HS-5 (cell line): Measurements from ENCODE around the gene CHCHD3.

Experiments used
- DNase-seq: peaks from one replicate; pipeline ENCODE4 v3.0.0-alpha.2; 2012; ENCODE audit warnings: low read depth

The CHCHD3 gene

DNA sequence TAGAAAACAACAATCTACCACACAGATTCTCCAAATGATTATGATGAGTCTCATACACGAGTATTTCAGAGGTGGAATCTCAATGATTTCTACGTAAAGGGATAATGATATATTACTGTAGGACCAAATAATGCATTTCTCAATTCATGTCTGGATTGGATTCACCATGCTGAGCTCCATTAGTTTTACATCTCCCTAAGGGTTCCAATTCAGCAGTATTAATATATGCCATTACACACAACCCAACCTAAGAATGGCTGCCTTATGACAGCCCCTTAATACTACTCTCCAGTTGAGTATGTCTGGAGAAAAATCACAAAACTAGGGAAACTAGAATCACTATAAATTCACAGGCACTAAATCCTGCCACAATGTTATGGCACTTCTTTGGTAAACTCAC, 271.3 kb downstream of the CHCHD3 start:
- no peak for DNase-seq

DNA sequence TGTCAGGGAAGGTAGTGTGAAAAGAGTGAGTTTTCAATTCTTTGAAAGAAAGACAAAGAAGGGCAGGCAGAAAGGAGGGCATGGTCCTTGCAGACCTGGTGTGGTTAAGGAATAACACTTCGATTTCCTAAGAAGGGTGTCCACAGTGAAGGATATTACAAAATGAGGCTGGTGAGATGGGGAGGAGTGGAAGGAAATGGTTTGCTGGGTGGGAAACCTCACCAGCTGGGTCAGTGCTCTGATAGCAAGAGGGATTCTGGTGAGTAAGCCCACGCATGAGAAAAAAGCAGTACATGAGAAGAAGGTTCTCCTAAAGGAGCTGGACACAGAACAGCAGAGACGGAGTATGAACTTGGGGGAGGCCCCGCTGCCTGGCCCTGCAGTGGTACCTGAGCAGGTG, 275.1 kb downstream of the CHCHD3 start:
- no peak for DNase-seq

DNA sequence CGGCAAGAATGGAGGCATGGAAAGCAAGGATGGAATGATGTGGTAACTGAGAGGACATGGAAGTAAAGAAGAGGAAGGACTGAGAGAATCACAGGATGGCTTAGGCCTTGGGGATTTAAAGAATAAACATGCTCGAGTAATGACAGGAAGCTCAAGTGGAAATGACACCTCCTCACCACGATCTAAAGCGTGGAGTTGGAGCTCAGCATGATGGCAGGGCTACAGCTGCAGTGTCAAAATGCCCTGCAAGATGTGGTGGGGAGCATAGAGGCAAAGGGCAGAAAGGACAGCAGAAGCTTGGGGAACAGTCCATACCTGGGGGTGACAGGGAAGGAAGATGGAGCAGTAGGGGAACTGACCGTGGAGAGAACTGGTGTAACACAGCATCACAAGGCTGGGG, 276.1 kb downstream of the CHCHD3 start:
- DNase-seq: no peak

DNA sequence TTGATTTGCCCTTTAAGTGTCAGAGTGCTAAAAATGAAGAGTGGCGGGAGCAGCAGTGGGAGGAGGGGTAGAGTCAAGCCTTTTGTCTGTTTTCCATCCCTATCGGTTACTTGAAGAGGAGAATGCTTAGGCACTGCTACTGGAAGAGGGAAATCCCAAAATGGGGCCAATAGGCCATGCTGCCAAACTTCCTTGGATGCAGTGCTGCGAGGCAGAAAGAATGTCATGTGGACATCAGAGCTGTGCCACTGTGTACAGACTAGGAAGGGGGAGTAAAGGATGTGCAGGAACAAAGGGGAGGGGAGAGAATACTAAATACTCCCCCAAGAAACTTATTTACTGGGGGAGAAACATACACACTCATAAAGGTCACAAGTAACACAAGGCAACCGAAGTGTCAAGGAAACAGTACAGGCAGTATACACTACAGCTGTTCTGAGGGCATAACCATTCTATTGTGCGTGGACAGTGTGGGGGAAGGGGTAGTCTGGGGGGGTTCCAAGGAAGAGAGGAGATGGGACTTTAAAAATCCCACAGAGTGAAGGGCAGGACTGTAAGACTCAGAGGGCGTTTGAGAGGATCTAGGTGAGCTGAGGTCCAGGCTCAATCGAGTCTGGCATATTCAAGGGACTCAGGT, 276.9 kb downstream of the CHCHD3 start:
- no peak for DNase-seq

DNA sequence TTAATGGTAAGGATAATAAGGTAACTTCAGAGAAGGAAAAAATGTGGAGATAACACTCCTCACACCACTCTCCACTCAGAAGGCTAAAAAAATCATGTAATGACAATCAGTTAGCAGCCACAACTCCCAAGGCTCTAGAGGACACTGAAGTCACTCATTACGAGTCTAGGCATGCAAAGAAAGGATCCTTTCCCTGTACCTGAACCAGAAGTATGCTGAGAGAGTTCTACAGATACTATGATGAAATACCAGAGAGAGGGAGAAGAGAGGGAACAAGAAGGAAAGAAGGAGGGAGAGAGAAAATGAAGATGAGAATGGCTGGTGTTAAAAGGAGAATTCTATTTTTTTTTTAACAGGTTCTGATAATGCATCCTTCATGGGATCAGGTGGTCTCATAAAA, 281.4 kb downstream of the CHCHD3 start:
- DNase-seq: no peak

DNA sequence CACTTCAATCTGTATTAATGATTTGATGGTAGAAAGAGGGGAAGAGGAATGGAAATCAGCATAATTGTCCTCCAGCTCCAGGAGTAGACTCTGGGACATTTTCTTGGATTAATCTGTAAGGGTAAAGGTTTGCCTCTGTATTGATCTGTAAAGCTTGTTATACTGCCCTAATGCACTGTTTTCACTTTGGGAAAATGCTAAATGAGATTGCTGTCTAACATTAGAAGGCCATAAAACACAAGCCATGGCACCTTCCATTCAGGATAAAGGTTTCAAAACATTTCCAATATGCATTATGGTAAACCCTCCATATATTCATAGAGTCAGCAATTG, 282.8 kb downstream of the CHCHD3 start:
- DNase-seq: no peak

DNA sequence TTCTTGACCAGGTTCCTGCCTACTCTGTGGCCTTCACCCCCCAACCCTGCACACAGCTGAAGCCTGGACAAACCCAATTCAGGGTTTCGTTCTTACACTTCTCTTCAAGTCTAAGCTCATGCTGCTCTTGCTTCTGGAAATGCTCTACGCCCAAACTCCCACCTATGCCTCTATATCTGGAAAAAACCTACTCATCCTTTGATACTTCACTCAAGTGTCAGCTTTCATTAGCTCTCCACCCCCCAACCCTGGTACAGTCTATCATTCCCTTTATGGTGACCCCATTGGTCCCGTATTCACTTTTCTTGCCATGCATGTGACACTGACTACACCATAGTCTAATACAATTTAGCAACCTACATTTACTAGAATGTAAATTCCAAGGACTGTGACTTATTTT, 284.7 kb downstream of the CHCHD3 start:
- DNase-seq: no peak

DNA sequence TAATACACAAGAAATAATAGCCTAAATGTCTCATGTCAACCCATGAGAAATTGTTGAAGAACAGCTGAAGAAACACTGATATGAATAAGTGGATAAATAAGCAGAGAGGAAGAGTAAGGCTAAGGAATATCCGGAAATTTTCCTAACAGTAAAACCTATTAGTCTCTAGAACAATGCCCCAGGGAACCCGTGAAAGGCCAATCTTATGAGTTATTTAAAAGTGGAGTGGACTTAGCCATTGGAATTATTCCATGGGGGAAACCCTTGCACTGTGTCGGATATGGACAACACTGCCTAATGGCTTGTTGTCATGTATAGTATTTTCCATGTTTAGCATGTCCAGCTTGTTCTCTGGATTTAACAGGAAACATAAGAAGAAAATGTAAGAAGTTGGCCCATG, 288.4 kb downstream of the CHCHD3 start:
- DNase-seq: no peak

DNA sequence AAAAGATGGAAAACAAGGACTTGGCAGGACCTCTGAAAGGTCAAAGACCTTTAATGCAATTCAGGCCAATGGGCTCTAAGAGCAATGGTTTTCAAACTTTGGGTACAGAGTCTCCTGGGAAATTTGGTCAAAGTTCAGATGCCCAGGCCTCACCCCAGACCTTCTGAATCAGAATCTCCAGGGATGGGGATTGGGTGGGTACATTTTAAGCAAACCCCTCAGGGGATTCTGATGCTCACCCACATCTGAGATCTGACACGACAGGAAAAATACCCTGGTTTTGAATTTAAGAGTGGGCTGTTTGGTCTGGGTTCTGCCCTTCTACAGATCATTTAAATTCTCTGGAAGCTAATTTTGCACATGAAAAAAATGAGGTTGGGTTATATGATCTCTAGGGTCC, 290.9 kb downstream of the CHCHD3 start:
- no peak for DNase-seq

DNA sequence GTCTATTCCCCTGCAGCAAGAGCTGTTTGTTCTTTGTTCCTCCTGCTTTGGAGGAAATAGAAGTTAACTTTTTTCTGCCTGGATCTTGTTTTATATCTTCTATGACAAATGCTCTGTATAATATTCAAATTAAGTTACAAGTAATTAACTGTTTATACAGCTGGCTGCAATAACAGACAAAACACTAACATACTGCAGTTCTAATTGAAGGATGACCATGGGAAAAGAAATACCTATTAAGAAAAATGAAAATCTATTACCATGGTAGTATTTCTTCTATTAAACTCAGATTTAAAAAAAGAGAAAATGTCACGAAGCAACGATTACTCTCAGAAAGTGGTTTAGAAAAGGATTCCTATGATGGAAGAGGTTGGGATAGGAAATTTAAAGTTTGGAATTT, 291.8 kb downstream of the CHCHD3 start:
- DNase-seq: no peak

DNA sequence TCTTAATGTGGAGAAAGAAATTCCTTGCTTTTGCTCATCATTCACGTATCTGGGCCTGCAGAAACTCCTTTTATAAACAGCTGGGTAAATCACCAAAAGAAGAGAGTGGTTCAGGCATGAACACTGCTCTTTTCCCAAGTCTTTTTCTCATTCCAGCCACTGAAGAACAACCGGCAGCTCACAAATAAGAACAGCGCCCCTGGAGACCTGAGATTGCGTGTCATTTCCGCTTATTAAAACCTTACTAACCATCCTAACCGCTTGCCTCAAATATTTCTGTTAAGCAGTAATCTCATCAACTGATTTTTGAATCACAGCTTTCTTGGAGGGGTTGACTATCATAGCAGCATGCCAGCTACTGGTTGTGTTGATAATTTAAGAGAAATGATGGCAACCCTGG, 292.6 kb downstream of the CHCHD3 start:
- DNase-seq: no peak

DNA sequence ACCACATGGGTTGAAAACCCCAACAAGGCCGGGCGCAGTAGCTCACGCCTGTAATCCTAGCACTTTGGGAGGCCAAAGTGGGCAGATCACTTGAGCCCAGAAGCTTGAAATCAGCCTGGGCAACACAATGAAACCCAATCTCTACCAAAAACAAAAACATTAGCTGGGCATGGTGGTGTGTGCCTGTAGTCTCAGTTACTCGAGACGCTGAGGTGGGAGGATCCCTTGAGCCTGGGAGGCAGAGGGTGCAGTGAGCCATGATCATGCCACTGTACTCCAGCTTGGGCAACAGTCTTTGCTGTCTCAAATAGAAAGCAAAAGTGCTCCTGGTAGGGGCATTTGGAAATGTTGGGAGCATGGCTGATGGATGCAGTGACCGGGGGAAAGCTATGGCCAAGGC, 296.0 kb downstream of the CHCHD3 start:
- DNase-seq: no peak

DNA sequence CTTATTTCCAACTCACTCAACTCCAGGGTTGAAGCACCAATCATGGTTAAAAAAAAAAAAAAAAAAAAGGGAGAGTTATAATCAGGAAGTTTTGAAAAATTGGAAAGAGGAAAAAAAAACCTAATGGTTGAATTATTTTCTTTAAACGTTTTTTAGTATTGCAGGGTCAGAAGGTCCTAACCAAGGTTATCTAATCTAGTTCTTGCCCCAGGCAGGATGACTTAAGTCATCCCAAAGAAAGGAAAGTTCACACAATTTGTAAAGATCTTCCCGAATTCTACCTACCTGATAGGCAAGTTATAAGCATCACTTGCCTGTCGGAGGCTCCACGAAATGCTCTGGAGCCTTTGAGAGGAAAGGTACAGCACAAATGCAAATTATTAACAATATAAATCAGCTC, 297.5 kb downstream of the CHCHD3 start:
- DNase-seq: no peak

DNA sequence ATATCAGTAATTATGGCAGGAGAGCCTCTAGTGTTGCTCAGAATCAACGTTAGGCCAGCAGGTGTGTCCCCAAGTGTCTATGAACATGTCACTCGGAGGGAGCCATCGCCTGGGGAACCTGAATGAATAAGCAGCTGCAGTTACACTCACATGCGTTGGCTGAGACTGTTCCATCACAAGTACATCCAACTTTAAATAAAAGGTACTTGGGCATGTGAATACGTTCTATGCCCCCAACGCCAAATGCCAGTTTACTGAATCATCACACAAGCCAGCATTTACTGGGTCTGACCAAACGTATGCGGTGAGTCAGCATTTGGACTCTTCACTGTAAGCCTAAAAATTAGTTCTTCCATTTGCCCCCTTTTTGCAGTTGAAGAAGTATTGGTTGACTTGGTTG, 298.1 kb downstream of the CHCHD3 start:
- DNase-seq: peak; percentile 78

DNA sequence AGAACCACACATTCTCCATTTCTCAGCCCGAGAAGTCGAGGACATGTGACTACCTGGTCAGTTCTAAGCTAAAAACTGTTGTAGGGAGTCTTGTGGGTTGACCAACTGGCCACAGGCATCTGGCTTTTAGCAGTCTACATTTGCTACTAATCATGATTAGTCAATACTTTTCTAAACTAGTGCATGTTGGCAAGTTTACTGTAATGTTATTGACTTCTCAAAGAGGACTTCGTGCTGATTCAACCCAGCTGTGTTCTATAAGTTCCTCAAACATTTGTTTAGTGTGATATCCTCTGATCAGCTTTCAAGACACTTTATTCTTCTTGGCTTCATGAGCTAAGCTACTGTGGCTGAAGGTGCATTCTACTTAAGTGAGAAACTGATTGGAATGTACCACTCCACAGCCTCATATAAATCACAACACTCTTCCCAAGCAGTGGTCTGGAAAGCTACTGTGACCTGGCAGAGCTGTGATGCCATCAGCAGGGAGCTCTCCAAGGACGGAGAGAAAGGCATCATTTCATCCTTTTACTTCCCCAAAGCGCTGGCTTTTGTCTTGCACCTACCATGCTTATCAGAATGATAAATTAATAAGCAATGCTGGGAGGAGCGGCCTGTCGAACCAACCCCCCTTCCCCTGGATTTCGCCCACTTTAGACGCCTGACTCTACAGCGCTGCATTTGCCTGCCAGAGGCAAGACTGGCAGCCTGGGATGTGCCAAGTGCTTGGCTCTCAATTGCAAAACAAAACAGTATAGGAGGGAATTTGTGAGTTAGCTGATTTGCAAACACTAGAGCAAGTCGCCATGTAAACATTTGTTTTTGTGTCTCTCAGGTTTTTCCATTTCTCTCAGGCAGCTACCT, 298.9 kb downstream of the CHCHD3 start:
- DNase-seq: peak; percentile 73

DNA sequence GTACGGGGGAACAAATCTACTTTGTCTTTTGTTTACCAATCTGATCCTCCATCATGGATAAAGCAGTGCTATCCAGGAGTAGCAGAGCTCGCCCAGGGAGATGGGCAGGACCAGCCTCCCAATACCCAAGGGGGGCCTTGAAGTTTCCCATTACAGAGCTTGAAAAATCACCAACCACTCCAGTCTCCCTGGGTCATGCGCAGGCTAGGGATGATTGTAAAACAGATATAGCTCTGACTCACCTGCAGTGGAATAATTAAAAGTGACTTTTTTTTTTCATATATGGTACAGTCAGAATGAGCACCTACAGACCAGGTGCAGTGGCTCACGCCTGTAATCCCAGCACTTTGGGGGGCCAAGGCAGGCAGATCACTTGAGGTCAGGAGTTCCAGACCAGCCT, 301.1 kb downstream of the CHCHD3 start:
- DNase-seq: no peak

DNA sequence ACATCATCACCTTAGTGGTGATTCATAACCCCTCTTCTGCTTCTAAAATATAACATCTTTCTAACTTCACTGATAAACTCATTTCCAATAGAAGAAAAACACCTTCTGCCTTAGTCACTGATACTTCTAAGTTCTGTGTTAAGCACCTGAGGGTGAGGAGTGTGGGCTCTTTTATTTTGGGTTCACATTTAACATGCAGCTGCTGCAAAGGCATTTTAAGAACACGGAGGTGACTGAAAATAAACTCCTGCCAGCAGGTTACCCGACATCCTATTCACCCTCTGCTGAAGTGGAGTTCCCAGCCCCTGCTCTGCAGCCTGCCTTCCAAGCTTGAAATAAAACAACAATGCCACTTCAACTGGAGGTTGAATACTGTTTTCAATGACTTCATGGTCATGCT, 302.7 kb downstream of the CHCHD3 start:
- no peak for DNase-seq

DNA sequence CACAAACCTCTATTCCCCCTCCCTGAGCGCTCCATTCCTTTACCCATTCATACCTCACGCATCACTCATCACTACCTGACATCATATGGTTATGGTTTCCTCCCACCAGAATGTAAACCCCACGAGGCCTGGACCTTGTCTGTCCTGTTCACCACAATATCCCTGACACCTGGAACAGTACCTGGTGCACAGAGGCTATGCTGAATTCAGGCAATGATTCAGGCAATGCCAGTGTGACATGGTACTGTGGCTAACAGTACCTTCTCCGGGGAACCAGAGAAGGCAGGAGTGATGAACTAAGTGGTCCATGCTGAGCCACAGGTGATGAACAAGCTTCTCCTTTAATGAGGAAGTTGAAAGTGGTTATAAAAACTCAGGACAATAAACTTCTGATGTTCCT, 303.1 kb downstream of the CHCHD3 start:
- no peak for DNase-seq

DNA sequence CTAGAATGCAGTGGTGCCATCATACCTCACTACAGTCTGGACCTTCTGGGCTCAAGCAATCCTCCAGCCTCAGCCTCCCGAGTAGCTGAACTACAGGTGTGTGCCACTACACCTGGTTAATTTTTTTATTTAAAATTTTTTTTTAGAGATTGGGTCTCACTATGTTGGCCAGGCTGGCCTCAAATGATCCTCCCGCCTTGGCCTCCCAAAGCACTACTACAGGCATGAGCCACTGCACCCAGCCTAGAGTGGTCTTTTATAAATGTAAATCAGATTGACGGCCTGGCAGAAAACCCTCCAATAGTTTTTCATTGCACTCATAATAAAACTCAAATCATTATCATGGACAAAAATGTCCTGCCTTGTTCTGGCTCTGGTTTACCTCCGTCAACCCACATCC, 303.9 kb downstream of the CHCHD3 start:
- no peak for DNase-seq

DNA sequence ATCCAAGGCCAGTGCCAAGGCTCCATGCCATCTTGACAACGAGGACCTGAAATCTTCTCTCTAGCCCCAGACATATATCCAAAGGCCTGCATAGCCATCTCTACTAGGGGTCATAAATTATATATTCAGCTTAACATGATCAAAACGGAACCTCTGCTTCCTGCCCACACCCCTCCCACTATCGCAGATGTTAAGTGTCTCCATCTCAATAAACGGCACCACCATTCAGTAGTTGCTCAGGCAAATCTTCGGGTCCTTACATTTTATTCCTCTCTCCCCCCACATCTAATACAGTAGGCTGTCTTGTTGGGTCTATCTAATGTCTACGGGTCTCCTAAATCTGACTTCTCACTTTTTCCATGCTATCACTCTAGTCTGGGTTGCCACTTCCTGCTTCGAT, 304.5 kb downstream of the CHCHD3 start:
- no peak for DNase-seq

DNA sequence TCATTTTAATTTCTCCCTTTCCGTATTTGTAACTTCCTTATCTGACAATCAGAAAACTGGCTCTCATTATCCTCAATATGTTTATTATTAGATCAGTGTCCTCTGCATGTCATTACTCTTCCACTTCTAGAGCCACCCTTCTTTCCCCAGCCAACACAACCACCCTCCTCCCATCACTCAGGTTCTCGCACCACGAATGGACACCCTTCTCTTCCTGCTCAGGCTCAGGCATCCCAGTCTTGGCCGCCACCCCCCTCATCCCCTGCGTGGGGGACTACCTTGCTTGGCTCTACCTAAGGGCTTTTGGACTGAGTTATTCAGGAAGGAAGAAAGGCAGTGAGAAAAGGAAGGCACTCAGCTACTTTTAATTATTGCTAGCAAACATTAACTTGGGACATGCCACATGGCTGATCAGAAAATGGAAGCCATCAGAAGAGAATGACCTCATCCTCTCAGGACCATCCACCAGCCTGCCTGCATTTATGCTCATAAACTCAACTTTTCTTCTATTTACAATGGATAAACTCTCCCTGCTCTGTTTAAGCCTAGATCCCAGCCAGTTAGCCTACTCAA, 305.8 kb downstream of the CHCHD3 start:
- DNase-seq: no peak

DNA sequence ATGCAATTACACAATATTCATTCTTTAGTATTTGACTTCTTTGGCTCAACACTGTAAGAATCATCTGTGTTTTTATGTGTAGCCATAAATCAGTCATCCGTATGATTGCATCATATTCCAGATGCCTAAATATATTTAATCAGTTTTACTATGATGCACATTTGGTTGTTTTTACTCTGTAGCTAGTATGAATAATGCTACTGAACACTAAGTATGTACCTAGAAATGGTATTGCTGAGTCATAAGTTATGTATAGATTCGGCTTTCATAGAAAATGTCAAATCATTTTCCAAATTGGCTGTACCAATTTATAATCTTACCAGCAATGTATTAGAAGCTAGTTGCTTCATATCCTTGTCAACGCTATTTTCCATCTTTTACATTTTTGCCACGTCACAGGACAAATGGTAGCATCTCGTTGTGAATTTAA, 308.3 kb downstream of the CHCHD3 start:
- DNase-seq: peak; percentile 54

DNA sequence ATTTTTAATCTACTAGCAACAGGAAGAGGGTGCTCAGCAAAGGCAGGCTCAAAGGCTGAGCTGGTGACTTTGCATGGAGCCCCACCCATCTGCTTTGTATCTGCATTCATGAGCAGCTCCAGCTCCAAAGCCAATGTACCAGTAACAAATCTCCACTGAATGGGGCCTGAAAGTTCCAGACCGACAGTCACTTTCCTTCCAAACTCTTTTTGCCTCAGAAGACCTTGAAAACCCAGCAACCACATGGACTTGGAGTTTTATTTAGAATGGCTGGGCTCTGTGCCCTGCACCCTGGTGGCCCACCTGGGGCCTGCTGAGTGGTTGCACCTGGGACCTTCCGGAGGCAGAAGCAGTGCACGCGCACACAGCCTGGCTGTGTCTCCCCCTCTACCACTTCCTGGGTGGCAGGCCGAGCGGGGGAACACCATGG, 310.6 kb downstream of the CHCHD3 start:
- DNase-seq: no peak

DNA sequence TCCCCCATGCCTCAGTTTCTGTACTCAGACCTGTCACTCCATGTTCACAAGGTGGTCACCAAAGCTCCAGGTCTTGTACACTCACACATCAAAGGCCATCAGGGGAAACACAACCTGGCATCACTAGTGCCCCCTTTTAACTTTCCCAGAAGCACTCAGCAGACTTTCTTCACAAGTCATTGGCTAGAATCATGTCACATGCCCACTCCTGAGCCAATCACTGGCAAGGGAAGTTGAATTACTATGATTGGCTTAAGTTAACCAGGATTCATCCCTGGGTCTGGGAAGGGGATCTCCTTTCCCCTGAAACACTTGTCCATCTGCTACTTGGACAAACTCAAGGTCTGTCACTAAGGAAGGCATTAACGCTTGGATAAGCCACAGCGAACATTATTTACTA, 311.8 kb downstream of the CHCHD3 start:
- DNase-seq: no peak
